ENCODE results near the gene PTPRN2. TPM values are rescaled to one million over a fixed set of nuclear protein-coding genes. Genes with fewer than 3 reads are reported as not detected.

The PTPRN2 gene
- total and polyA plus RNA-seq, 7 donors, result 3.2 to 7.1 (median 5.5) TPM

GRCh38 chr7:157815706-157816022 is 772.0 kb downstream of the PTPRN2 start:
- Histone ChIP-seq H3K36me3 (no peaks in the 10 kb centered on the region), H3K4me3 (no peak overlapping the region), H3K4me1 (no peaks in the 10 kb centered on the region), H3K27ac (no peak overlapping the region), H3K27me3 (no peaks in the 10 kb centered on the region), H3K9me3 (no peaks in the 10 kb centered on the region)
- TF ChIP-seq CTCF (IDR thresholded peaks at IDR 0.05), result no peak
- WGBS, 2 donors, result 87% methylated on average over 10 of the region's 10 CpGs
- intact Hi-C loops (cut with DNase I), result no loop called here
- DNase-seq, result no peak

GRCh38 chr7:157814931-157815705 is 772.5 kb downstream of the PTPRN2 start:
- no peaks in the 10 kb centered on the region for H3K9me3 ChIP-seq
- H3K27me3 ChIP-seq, result no peaks in the 10 kb centered on the region
- no peaks in the 10 kb centered on the region for H3K4me1 ChIP-seq
- H3K27ac ChIP-seq, result no peak overlapping the region
- H3K4me3 ChIP-seq, result no peak overlapping the region
- intact Hi-C loops (cut with DNase I), result no loop called here
- WGBS, 2 donors, result 72 to 82% methylated on average over 28 of the region's 28 CpGs
- TF ChIP-seq POLR2AphosphoS5 (IDR thresholded peaks at IDR 0.05) (no peak), CTCF (IDR thresholded peaks at IDR 0.05) (no peak), EP300 (IDR thresholded peaks at IDR 0.05) (no peak), POLR2A (IDR thresholded peaks at IDR 0.05) (no peak)
- DNase-seq, result no peak
- H3K36me3 ChIP-seq, result no peaks in the 10 kb centered on the region

- Histone ChIP-seq H3K27ac (no peak overlapping the region), H3K36me3 (no peaks in the 10 kb centered on the region), H3K4me1 (no peaks in the 10 kb centered on the region), H3K27me3 (no peaks in the 10 kb centered on the region), H3K4me3 (no peak overlapping the region), H3K9me3 (no peaks in the 10 kb centered on the region)
- intact Hi-C loops (cut with DNase I), result no loop called here
- WGBS, 2 donors, result 87 to 89% methylated on average over 46 of the region's 46 CpGs
- DNase-seq, result peak; percentile 57
- TF ChIP-seq CTCF (IDR thresholded peaks at IDR 0.05) (no peak), POLR2A (IDR thresholded peaks at IDR 0.05) (no peak), EP300 (IDR thresholded peaks at IDR 0.05) (no peak), POLR2AphosphoS5 (IDR thresholded peaks at IDR 0.05) (no peak)
Measured at GRCh38 chr7:157813741-157814661, 773.6 kb downstream of the PTPRN2 start.

- WGBS, 2 donors, result 94% methylated on average over 17 of the region's 17 CpGs
Measured at GRCh38 chr7:157813053-157813452, 774.6 kb downstream of the PTPRN2 start.

More at GRCh38 chr7:157813053-157813452, 774.6 kb downstream of the PTPRN2 start:
- H3K36me3 ChIP-seq, result no peaks in the 10 kb centered on the region
- DNase-seq, result no peak
- no peak overlapping the region for H3K4me3 ChIP-seq
- intact Hi-C loops (cut with DNase I), result no loop called here
- no peaks in the 10 kb centered on the region for H3K4me1 ChIP-seq
- no peak overlapping the region for H3K27ac ChIP-seq
- TF ChIP-seq POLR2A (IDR thresholded peaks at IDR 0.05) (no peak), POLR2AphosphoS5 (IDR thresholded peaks at IDR 0.05) (no peak), CTCF (IDR thresholded peaks at IDR 0.05) (no peak), EP300 (IDR thresholded peaks at IDR 0.05) (no peak)
- H3K27me3 ChIP-seq, result no peaks in the 10 kb centered on the region
- H3K9me3 ChIP-seq, result no peaks in the 10 kb centered on the region

Data from sigmoid colon (tissue), 7 donors.